ENCODE data around the gene CERK. TPM values are rescaled to one million over a fixed set of nuclear protein-coding genes. Genes with fewer than 3 reads are reported as not detected.

CERK gene
- total and polyA plus RNA-seq, 11 donors, result 17.8 to 125 (median 72.3) TPM

- no peak for ATAC-seq
- TF ChIP-seq POLR2A (IDR thresholded peaks at IDR 0.05), result no peak
- TF ChIP-seq, protein P1, sequence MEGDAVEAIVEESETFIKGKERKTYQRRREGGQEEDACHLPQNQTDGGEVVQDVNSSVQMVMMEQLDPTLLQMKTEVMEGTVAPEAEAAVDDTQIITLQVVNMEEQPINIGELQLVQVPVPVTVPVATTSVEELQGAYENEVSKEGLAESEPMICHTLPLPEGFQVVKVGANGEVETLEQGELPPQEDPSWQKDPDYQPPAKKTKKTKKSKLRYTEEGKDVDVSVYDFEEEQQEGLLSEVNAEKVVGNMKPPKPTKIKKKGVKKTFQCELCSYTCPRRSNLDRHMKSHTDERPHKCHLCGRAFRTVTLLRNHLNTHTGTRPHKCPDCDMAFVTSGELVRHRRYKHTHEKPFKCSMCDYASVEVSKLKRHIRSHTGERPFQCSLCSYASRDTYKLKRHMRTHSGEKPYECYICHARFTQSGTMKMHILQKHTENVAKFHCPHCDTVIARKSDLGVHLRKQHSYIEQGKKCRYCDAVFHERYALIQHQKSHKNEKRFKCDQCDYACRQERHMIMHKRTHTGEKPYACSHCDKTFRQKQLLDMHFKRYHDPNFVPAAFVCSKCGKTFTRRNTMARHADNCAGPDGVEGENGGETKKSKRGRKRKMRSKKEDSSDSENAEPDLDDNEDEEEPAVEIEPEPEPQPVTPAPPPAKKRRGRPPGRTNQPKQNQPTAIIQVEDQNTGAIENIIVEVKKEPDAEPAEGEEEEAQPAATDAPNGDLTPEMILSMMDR (IDR thresholded peaks at IDR 0.05), result no peak
- peak overlapping the region; percentile 70 to 96 (median 92) for H3K27ac ChIP-seq
- no peaks in the 10 kb centered on the region for H3K27me3 ChIP-seq
- H3K36me3 ChIP-seq, result no peaks in the 10 kb centered on the region
- WGBS, 4 donors, result 58 to 71% (median 68%) methylated on average over 8 of the region's 8 CpGs
- H3K4me1 ChIP-seq, result peaks cover 9 to 67% (median 46%) of the 10 kb centered on the region in 12 donors
- H3K9me3 ChIP-seq, result peaks cover 0 to 14% (median 7%) of the 10 kb centered on the region in 12 donors
- DNase-seq, result peak in 1 of 5 donors; percentile 28
- intact Hi-C loops (cut with DNase I), result loop anchor here in 2 of 10 donors (2.0 to 10.0 kb wide), 2 partner anchors 15 to 179 kb away; partner anchors contain the start of gene CERK (in 1 of the 2)
- peak overlapping the region in 1 of 12 donors; percentile 17 for H3K4me3 ChIP-seq
These were observed 15.3 kb upstream of the CERK start for GRCh38 chr22:46753360-46753759.

DNA sequence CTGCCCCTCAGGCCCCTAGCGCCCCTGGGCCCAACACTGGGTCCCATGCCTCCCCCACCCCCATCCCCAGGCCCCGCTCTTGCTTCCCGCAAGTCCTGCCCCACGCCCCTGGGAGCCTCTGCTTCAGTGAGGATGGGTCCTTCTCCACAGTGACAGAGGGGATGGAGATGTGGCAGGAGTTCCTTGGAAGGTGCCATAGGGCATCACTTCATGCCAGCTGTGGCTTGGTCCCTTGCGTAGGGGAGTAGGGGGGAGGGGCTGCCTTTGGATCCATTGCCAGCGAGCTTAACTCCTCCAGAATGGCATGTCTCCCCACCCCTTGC is 14.9 kb upstream of the CERK start:
- no peak for DNase-seq
- Histone ChIP-seq H3K27ac (peak overlapping the region; percentile 70 to 96 (median 92)), H3K36me3 (no peaks in the 10 kb centered on the region), H3K4me3 (no peak overlapping the region), H3K9me3 (peaks cover 0 to 14% (median 7%) of the 10 kb centered on the region in 12 donors), H3K4me1 (peaks cover 9 to 64% (median 45%) of the 10 kb centered on the region in 12 donors), H3K27me3 (no peaks in the 10 kb centered on the region)
- 85 to 97% (median 93%) methylated on average over 2 to 6 of the region's 6 CpGs for WGBS, 4 donors
- TF ChIP-seq, protein P1 (IDR thresholded peaks at IDR 0.05), result no peak
- TF ChIP-seq POLR2A (IDR thresholded peaks at IDR 0.05), result no peak
- ATAC-seq, result no peak
- intact Hi-C loops (cut with DNase I), result loop anchor here in 2 of 10 donors (2.0 to 10.0 kb wide), 2 partner anchors 14 to 178 kb away; partner anchors contain the start of gene CERK (in 1 of the 2)

DNA sequence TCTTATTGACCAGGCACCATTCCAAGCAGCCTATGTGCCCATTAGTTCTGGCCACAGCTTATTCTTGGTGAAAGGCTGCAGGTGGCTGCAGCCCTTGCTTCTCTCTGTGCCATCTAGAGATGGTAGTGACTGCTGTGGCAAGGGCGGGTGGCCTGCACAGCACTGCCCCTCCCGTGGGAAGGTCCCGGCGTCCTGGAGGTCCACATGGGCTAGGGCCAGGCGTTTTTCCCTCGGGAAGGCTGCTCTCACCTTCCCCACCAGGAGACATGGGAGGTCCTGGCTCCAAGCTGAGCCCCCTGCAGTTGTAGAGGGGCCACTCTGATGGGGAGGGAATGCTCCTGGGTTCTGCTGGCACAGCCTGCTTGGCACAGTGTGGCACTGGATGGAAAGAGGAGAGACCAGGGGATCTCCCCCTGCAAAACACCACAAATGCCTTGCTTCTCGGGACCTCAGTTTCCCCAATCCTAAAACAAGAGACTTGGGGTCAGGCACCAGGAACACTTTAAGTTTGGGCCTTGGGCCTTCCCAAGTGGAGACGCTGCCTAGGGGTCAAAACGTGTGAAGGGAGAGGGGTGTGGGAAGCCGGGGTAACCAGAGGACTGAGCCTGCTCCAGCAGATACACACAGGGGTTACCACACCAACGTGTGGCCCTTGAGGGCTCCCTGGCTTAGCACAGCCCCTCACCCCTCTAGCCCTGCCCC is 14.4 kb upstream of the CERK start:
- no peaks in the 10 kb centered on the region for H3K27me3 ChIP-seq
- H3K36me3 ChIP-seq, result no peaks in the 10 kb centered on the region
- H3K4me3 ChIP-seq, result no peak overlapping the region
- peaks cover 9 to 67% (median 45%) of the 10 kb centered on the region in 12 donors for H3K4me1 ChIP-seq
- DNase-seq (no peak), ATAC-seq (no peak)
- H3K9me3 ChIP-seq, result peaks cover 0 to 14% (median 7%) of the 10 kb centered on the region in 12 donors
- intact Hi-C loops (cut with DNase I), result loop anchor here in 2 of 10 donors (2.0 to 10.0 kb wide), 2 partner anchors 14 to 178 kb away; partner anchors contain the start of gene CERK (in 1 of the 2)
- peak overlapping the region in 8 of 12 donors; percentile 87 to 96 (median 92) for H3K27ac ChIP-seq
- WGBS, 4 donors, result 87 to 91% (median 89%) methylated on average over 9 to 11 of the region's 11 CpGs
- no peak for TF ChIP-seq POLR2A (IDR thresholded peaks at IDR 0.05)

GRCh38 chr22:46750863-46751443 is 12.9 kb upstream of the CERK start:
- Histone ChIP-seq H3K36me3 (no peaks in the 10 kb centered on the region), H3K4me1 (peaks cover 9 to 67% (median 45%) of the 10 kb centered on the region in 12 donors), H3K4me3 (no peak overlapping the region), H3K27me3 (no peaks in the 10 kb centered on the region), H3K9me3 (peaks cover 0 to 6% (median 3%) of the 10 kb centered on the region in 12 donors), H3K27ac (peak overlapping the region in 9 of 12 donors; percentile 21 to 69 (median 31))
- ATAC-seq (peak; percentile 5 to 15 (median 8)), DNase-seq (peak in 2 of 5 donors; percentile 52 to 81)
- 33 to 47% (median 41%) methylated on average over 10 to 12 of the region's 12 CpGs for WGBS, 4 donors
- intact Hi-C loops (cut with DNase I), result loop anchor here in 1 of 10 donors (10.0 kb wide), 1 partner anchor 176 kb away; no protein-coding TSS in a partner anchor
- no peak for TF ChIP-seq POLR2A (IDR thresholded peaks at IDR 0.05)
- TF ChIP-seq, protein P1 (IDR thresholded peaks at IDR 0.05), result no peak

All from heart left ventricle (tissue), 16 donors.